Body of pancreas (tissue), 4 donors: Measurements from ENCODE around the gene UCKL1.

Experiments used
- CTCF ChIP-seq, 7 experiments: fragments of 450-650 bp in 4 of 7; fragments of 200-600 bp in 3 of 7; sonication (generic) in 3 of 7; IDR thresholded peaks; one replicate each; pipeline ENCODE4 v1.5.1; 2016 to 2019; ENCODE audit warnings: antibody characterized with exemption in 7 of 7
- POLR2A ChIP-seq, 3 donors: fragments of 450-650 bp; IDR thresholded peaks; one replicate each; pipeline ENCODE4 v1.6.1; 2016; ENCODE audit warnings: antibody characterized with exemption in 3 of 3, mild to moderate bottlenecking in 2 of 3

DNA sequence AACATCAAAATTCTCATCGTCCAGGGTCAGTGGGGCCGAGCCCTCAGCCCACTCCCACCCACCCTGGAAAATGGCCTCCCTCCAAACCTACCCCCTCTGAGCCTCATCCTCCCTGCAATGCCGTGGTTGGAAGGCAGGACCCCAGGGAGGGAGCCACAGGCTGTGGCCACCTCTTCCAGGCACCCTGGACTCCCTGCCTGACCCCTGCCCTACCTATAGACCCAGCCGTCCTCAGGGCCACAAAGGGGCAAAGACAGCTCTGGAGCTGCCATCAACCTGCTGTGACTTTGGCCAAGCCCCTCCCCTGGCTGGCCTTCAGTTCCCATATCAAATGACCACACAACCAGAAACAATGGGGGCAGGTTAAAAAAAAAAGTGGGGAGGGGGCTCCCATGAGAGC, 2.3 kb upstream of the UCKL1 start:
- TF ChIP-seq CTCF (IDR thresholded peaks at IDR 0.05) (no peak), POLR2A (IDR thresholded peaks at IDR 0.05) (no peak)
